Panc1 (cell line): ENCODE data around the gene CASQ2. TPM values are rescaled to one million over a fixed set of nuclear protein-coding genes. Genes with fewer than 3 reads are reported as not detected.

ENCODE experiments used
- ATAC-seq: fragments of 200-7000 bp; cut with Tn5 transposase; 2 replicates; pipeline ENCODE4 v1.9.1; 2020; ENCODE audit warnings: mild to moderate bottlenecking, moderate library complexity
- BruUV-seq: library from RNA; stranded (reverse); fragments of 400-500 nt; replicated peaks from 2 replicates; lab custom pipeline; 2021; lab: Mats Ljungman, UMichigan
- CTCF ChIA-PET: fragments of 300-600 bp; sonication (Branson Sonifier 250); formaldehyde crosslinking; loops from one replicate; lab custom pipeline; 2022; ENCODE audit warnings: antibody characterized with exemption; lab: Charles Lee
- POLR2A ChIA-PET: fragments of 300-600 bp; sonication (Branson Sonifier 250); formaldehyde crosslinking; loops from one replicate; lab custom pipeline; 2022; ENCODE audit warnings: antibody characterized with exemption; lab: Charles Lee
- DNase-seq: peaks from one replicate; pipeline ENCODE4 v3.0.0-alpha.2; 2010; ENCODE audit warnings: low read depth, low spot score
- H3K27ac ChIP-seq: 2 replicates; pipeline ENCODE4 v1.5.1; 2011; ENCODE audit warnings: mild to moderate bottlenecking, low read length, inconsistent platforms
- H3K27me3 ChIP-seq: fragments of 200-500 bp; sonication (Bioruptor generic); 2 replicates; pipeline ENCODE4 v1.6.0; 2014; ENCODE audit warnings: low read length, inconsistent platforms; ENCODE audit not compliant: control insufficient read depth, insufficient read depth
- H3K36me3 ChIP-seq: fragments of 200-500 bp; sonication (Bioruptor generic); 2 replicates; pipeline ENCODE4 v1.5.1; 2014; ENCODE audit warnings: inconsistent platforms, mild to moderate bottlenecking, low read length, moderate library complexity; ENCODE audit not compliant: control insufficient read depth, insufficient read depth
- H3K4me1 ChIP-seq: 2 replicates; pipeline ENCODE4 v1.5.1; 2011; ENCODE audit warnings: inconsistent platforms, mild to moderate bottlenecking, low read length, moderate library complexity; ENCODE audit not compliant: control insufficient read depth, insufficient read depth
- H3K4me3 ChIP-seq, 2 experiments: 2 replicates each; pipeline ENCODE4 v1.5.1; 2011 to 2012; ENCODE audit warnings: low read depth in 2 of 2, low read length in 2 of 2, mild to moderate bottlenecking in 2 of 2, inconsistent platforms in 1 of 2, moderate library complexity in 1 of 2
- H3K9me3 ChIP-seq: fragments of 200-500 bp; sonication (Bioruptor generic); 2 replicates; pipeline ENCODE4 v1.5.1; 2014; ENCODE audit warnings: low read depth, mild to moderate bottlenecking, inconsistent platforms, low read length, moderate library complexity; ENCODE audit not compliant: control insufficient read depth, insufficient read depth
- POLR2AphosphoS5 ChIP-seq: IDR thresholded peaks from 2 replicates; pipeline ENCODE4 v1.6.1; 2012; ENCODE audit warnings: mild to moderate bottlenecking, low read depth, low read length, moderate library complexity
- REST ChIP-seq, 2 experiments: IDR thresholded peaks; 2 replicates each; pipeline ENCODE4 v1.6.1; 2011 to 2012; ENCODE audit warnings: low read depth in 2 of 2, control low read depth in 1 of 2, low read length in 1 of 2, mild to moderate bottlenecking in 1 of 2, moderate library complexity in 1 of 2; ENCODE audit not compliant: insufficient read depth in 1 of 2
- SIN3A ChIP-seq: IDR thresholded peaks from 2 replicates; pipeline ENCODE4 v1.6.1; 2012; ENCODE audit warnings: low read depth, mild to moderate bottlenecking, low read length, moderate library complexity, borderline replicate concordance; ENCODE audit not compliant: insufficient read depth
- TCF7L2 ChIP-seq: IDR thresholded peaks from 2 replicates; pipeline ENCODE4 v1.6.1; 2011; ENCODE audit warnings: mild to moderate bottlenecking, low read depth, low read length, inconsistent platforms
- in situ Hi-C: cut with HindIII; loops from 2 replicates; pipeline ENCODE4 v1.10.0; 2016; ENCODE audit warnings: low sequenced_read_pairs, low pct_unique_long_range_greater_than_20kb
- intact Hi-C: fragments of 100-400 bp; cut with micrococcal nuclease; formaldehyde crosslinking; loops from one replicate; pipeline ENCODE4 v1.10.0; 2022; ENCODE audit not compliant: unreplicated experiment
- total RNA-seq: library from RNA; stranded (reverse); gene quantifications from one replicate; pipeline ENCODE4 v1.2.1, GENCODE V29; 2021; ENCODE audit not compliant: unreplicated experiment
- TF ChIP-seq, protein P1 (sequence below): fragments of 450-650 bp; IDR thresholded peaks from 2 replicates; pipeline ENCODE4 v1.5.1; 2017; ENCODE audit warnings: mild to moderate bottlenecking

Gene CASQ2
- total RNA-seq, 1 experiment from 2014 or later, result not detected

GRCh38 chr1:115661157-115661556 lies 107.4 kb downstream of the CASQ2 start:
- TF ChIP-seq POLR2AphosphoS5 (no peak), REST (IDR thresholded peaks at IDR 0.05; ENCODE audit: insufficient read depth in 1 of 2, low read depth in 2 of 2, low read length in 1 of 2) (no peak), SIN3A (no peak), TCF7L2 (no peak)
- TF ChIP-seq, protein P1, sequence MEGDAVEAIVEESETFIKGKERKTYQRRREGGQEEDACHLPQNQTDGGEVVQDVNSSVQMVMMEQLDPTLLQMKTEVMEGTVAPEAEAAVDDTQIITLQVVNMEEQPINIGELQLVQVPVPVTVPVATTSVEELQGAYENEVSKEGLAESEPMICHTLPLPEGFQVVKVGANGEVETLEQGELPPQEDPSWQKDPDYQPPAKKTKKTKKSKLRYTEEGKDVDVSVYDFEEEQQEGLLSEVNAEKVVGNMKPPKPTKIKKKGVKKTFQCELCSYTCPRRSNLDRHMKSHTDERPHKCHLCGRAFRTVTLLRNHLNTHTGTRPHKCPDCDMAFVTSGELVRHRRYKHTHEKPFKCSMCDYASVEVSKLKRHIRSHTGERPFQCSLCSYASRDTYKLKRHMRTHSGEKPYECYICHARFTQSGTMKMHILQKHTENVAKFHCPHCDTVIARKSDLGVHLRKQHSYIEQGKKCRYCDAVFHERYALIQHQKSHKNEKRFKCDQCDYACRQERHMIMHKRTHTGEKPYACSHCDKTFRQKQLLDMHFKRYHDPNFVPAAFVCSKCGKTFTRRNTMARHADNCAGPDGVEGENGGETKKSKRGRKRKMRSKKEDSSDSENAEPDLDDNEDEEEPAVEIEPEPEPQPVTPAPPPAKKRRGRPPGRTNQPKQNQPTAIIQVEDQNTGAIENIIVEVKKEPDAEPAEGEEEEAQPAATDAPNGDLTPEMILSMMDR, result no peak
- POLR2A ChIA-PET, result no interaction called here
- intact Hi-C loops (no loop called here), in situ Hi-C loops (no loop called here)
- no TSS peak for BruUV-seq
- CTCF ChIA-PET, result no interaction called here
- Histone ChIP-seq H3K4me3 (no peak overlapping the region), H3K4me1 (no peaks in the 10 kb centered on the region), H3K27ac (no peak overlapping the region), H3K36me3 (peaks cover 3% of the 10 kb centered on the region; the same call in 1 of the 2 replicates), H3K27me3 (no peaks in the 10 kb centered on the region), H3K9me3 (no peaks in the 10 kb centered on the region)
- DNase-seq (no peak), ATAC-seq (no peak)

- no TSS peak for BruUV-seq
- ATAC-seq, result no peak
Measured at GRCh38 chr1:115660151-115660550, 108.4 kb downstream of the CASQ2 start.

More at GRCh38 chr1:115660151-115660550, 108.4 kb downstream of the CASQ2 start:
- TF ChIP-seq POLR2AphosphoS5 (no peak), REST (IDR thresholded peaks at IDR 0.05; ENCODE audit: insufficient read depth in 1 of 2, low read depth in 2 of 2, low read length in 1 of 2) (no peak), TCF7L2 (no peak), SIN3A (no peak)
- TF ChIP-seq, protein P1, result no peak
- CTCF ChIA-PET, result no interaction called here
- Histone ChIP-seq H3K27ac (no peak overlapping the region), H3K36me3 (peaks cover 3% of the 10 kb centered on the region; the same call in 1 of the 2 replicates), H3K9me3 (no peaks in the 10 kb centered on the region), H3K4me3 (no peak overlapping the region), H3K27me3 (no peaks in the 10 kb centered on the region), H3K4me1 (no peaks in the 10 kb centered on the region)
- POLR2A ChIA-PET, result no interaction called here
- in situ Hi-C loops, result no loop called here
- no peak for DNase-seq
- intact Hi-C loops, result no loop called here
